NCI-H1930 (cell line): Measurements from ENCODE around the gene MYO1B.

Experiments used
- DNase-seq, 2 experiments: peaks; one replicate each; lab custom pipeline; 2025; lab: John Stamatoyannopoulos, UW

MYO1B gene

DNA sequence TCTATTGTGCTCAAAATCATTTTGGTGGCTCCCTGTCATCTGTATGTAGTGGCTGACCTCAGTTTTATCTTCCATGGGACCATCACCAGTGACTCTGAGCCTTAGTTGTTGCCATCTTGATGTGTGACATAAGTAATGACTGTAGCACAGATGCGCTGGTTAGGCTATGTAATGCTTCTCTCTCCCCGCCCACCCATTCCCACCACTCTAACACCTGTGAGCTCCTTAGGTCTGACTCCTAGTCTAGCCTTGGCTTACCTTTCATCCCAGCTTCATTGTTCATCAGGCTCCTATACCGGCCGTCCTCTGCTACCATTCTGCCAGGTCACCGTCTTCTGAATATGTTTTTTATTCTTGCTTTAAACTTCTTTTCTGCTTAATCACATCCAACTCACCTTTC lies 17.2 kb downstream of the MYO1B start:
- no peak for DNase-seq

DNA sequence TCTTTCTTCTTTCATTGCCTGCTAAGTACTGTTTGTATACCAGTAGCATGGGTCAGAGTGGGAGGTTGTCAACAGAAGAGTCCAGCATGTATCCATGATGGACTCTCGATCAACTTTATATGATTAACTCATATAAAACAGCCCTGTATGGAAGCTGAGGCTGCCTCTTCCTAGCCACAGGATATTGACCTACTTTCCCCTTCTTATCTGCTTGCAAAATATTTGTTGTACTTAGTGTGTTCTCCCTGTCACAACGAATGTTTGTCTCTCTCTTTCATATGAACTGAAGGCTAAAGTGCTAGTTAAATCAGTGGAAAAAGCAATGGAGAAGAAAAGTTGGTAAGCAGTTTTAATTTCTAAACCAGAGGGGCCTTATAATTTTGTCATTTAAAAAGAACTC lies 17.8 kb downstream of the MYO1B start:
- DNase-seq = no peak

DNA sequence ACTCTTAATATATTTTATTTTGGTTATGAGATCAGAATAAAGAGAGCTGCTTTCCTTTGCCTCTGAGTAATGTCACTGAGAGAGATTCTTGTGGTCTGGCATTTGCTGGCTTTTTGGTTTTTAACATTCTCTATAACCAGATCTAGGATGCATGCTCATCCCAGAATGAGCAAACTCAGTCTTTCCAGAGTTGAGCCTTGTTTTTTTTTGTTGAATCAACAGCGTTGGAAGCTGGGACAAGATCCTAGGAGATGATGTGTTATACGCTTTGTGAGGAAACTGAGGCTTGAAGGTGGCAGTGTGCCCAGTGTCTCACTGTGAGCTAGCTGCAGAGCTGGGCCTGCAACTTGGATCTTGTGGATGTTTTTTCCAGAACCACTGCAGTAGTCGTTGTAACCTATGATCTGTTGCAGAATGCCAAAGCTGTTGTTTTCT lies 19.5 kb downstream of the MYO1B start:
- DNase-seq = no peak

DNA sequence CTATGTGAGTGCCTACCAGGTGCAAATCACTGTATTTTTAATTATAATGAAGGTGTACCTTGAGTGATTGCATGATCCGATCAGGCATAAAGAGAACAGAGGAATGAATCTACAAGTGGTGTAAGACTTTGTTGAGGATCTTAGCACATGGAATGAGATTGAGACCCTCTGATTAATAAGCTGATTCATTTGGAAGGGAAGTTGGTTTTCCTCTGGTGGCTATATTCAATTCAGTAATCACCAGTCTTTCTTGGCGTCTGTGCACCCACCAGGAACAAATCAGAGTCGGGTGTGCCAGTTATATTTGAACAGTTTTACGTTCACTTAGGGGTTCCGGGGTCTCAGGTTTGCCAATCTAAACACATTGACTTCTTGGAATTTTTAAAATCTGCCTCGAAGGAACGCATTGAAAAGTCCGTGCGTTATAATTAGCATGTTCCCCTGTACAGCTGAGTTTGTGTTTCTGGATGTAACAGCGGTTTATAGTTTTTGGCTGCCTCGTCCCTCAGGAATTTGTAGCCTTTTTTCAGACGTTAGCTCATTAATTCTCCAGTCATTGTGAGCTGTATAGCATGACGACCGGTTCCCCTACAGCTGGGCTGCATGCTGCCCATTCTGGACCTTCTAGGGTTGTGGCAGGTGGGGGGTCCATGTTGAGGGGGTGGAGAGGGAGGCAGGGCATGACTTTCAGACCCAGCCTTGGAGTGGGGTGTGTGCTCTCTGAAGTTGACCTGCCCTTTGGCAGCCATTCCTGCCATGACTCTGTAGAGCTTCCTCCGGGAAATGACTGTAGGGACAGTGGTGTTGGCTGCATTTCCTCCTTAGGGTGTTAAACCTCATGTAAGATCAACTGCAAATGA lies 20.3 kb downstream of the MYO1B start:
- DNase-seq = no peak

DNA sequence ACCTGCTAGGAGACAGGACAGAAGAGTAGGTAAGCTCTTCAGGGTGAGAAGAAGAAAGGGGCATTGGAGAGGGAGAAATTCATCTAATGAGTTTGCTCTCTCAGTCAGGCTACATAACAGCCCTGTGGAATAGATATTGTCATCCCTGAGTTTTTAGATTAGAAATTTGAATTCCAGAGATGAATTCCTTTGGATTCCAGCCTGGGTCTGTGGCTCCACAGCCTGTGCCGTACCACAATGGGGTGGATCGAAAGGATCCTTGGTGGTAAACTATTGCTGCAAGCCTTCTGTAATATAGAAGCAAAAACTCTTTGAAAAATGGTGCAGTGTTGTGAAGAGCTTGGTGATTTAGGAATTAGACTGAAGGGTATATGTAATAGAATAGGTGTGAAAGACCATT lies 21.0 kb downstream of the MYO1B start:
- no peak for DNase-seq

DNA sequence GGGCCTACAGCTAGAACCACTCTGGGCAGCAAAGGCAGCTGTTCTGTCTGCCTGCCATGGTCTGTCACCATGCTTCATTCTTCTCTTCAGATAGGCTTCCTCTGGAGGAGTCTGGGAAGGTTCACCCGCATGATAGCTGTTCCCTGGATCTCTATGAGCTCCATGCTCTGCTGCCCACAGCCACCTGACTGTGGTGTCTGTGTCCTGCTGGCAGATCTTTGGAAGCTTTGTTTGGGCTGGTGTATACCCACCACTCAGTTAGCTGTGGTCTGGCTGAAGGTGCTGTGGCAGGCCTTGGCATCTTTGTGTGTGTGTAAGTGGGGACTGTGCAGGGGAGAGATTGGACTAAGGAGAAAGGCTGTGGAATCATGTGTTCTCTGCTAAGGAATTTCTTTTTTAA lies 23.4 kb downstream of the MYO1B start:
- no peak for DNase-seq

DNA sequence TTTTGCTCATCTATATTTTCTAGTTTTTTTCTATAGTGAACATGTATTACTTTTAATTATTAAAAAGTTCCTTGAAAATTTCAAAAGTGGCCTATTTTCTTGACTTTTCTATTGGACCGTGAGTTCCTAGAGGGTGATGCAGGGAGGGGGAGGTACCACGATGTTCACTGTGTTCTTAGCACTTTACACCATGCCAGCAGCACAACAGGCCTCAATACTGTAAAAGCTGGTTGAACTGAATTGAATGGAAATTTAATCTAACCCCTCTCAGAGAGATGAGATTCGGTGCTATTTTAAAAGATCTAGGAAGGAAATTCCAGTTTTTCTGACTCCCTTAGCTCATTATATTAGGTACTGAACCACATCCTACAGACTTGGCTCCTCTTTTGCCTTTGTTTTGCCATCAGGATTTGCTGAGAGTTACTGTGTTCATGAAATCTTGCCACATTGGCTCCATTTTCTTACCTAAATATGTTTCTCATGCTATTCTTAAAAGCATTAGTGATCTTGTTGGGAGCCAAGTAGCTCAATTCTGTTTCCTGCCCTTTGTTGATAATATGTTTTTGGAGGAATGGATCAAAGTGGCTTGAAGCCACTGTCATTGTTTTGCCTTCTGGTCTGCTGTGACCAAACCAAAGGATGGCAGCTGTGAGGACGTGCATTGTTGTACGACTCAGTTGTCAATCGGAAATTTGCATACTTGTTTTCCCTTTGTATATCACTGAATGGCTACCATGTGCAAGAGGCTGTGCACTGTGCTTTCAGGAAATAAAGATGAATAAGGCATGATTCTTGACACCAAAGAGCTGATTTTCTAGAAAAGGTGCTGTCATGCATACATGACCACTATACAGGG lies 25.3 kb downstream of the MYO1B start:
- DNase-seq = peak in 1 of 2 experiments; percentile 5

DNA sequence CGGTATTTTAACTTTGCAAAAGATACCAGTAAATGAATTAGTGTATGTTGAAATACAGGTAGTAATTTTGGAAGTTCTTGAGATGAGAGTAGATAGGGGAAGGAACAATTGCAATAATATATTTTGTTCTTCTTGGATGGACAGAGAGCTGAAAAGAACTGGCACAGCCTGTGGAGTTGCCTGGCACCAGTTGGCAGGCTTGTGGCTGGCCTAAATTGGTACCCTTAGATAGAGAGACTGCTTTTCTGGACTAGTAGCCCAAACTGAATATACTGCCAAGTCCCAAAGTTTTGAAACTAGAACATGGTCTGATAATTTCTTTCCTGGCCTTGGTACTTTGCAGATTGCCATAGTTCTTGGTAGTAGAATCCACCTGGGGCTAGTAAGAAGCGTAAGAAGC lies 26.9 kb downstream of the MYO1B start:
- no peak for DNase-seq

DNA sequence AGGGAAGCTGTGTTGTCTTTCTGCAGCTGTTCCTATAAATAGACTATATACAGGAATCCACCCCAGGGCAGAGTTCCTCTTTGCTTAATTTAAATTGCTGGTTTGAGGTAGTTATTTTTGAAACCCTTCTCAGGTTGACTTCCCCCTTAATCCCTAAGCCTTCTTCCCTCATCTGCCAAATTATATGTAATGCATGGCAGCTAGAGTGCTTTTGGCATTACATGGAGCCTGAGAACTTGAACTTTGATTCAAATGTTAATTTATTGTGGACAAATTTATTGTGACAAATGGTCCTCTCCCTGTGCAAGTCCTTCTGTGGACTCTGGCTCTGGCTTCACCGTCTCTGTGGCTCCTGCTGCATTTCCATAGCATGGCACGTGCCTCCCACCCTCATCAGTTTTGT lies 29.2 kb downstream of the MYO1B start:
- no peak for DNase-seq

DNA sequence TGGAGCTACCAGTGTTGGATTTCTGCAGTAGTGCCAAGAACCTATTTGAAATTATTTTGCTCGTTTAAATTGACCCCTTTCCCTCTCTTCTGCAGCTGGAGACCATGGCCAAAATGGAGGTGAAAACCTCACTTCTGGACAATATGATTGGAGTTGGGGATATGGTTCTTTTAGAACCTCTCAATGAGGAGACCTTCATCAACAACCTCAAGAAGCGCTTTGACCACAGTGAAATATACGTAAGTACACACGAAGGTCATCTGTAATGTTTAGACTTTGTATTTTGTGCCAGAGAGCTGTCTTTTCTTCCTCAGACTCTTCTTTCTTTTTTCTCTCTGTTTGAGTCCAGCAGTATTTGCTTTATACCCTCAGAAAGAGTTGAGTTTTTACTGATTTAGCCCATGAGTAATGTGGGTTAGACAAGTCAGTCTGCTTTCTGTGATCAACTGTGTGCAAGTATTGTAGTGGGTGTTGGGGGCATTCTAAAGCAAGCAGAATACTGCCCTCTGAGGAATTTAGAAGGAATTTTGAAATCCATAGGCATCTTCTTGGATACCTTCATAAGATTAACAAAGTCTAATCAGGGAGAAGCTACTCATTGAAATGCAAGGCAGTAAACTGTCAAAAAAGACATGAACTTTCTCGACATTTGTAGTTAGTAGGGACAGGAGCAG lies 31.7 kb downstream of the MYO1B start:
- no peak for DNase-seq

DNA sequence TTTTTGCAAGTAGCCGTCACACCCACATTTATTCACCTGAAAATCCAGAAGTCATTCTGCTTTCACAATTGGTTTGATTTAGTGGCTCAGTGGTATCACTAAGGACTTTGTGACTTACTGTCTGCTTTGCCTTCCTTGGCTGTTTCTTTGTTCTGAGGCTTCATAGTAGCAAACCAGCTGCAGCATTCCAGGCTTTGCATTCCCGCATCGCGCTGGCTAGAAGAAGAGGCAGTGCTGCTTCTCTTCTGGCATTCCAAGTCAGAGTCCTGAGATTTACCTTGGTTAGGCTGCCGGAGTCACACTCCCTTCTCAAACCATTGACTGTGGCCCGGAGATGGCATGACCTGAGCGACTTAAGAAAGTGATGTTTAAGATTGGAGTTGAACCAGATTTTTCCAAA lies 35.1 kb downstream of the MYO1B start:
- DNase-seq = no peak

DNA sequence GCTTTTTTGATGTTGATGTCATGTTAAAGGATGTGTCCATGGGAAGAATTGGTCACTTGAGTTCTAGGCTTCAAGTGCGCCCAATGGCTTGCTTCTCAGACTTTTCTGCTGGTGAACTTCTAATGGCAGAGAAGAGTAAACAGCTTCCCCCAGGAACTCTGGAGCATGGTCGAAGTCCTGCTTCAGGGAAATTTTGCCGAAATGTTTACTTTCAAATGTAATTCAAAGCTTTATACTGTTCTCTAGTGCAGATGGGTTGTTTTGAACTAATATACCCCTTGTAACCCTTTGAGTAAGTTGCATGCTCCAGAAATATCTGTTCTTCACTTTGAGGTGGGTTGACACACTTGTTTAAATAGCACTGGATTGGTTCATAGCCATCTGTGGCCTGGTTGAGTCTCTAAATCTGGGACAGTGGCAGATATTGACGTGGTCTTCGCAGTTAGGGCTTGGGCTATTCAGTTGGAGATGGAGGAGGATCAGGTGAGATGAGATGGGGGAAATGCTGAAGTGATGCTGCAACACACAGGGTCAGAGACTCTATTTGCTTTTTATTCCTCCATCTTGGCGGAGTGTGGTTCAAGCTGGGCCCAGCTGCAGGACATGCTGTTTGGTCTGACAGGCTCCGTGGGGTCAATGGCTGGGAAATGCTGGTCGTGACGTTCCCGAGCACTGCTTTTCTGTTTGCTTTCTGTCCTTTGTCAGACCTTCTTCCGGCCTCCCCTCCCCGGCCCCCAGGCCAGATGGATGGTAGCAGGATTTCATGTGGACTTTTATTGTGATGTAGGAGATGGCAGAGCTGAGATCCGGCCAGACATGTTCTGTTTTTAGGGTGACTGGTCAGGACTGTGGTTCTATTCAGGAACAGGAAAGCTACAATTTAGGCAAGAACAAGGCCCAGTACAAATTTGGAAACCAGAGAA lies 35.9 kb downstream of the MYO1B start:
- no peak for DNase-seq

DNA sequence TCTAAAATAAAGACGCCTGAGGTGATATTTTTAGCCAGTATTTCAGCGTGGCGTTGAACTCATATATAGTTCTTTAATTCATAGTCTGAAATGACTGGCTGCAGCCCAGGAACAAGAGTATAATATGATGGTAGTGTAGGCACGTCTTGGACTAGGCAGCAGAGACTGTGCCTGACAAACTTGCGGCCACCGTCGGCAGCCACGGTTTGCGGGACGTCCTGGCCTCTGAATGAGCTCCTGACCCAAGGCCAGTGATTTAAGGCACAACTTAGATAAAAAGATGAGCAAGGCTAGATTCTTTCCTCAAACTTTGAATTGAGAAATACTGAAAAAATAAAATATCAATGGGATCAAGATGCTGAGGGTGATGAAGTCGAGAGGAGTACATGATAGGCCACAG lies 40.0 kb downstream of the MYO1B start:
- no peak for DNase-seq

DNA sequence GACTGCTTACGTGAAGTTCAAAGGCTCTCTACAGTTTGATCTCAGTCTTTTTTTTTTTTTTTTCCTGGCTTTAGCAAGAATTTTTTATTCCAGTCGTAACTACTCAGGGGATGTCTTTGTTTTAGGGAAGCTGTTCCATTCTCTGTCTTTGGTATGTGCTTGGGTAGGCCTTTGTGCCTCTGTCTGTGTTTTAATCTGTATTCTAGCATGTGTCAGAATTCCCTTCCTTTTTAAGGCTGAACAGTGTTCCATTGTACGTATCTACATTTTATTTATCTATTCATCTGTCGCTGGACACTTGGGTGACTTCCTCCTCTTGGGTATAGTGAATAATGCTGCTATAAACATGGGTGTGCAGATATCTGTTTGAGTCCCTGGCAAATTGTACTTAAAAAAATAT lies 42.6 kb downstream of the MYO1B start:
- no peak for DNase-seq

DNA sequence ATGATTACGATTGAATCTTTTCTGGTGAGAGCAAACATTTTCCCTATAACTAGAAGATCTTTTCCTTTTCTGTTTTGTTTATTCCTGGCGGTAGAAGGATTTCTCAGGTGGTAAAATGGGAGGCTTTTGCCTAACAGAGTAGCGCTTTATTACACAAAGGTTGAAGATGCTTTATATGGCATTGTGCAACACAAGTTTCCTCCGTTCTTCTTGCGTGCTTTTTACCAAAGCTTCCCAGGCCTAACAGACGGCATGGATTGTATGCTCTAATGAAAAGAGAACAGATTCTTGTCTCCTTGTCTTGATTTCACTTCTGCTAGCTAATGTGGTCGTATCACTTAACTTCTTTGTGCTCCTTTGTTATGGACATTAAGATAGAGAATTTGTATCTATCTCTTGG lies 43.8 kb downstream of the MYO1B start:
- DNase-seq = no peak

DNA sequence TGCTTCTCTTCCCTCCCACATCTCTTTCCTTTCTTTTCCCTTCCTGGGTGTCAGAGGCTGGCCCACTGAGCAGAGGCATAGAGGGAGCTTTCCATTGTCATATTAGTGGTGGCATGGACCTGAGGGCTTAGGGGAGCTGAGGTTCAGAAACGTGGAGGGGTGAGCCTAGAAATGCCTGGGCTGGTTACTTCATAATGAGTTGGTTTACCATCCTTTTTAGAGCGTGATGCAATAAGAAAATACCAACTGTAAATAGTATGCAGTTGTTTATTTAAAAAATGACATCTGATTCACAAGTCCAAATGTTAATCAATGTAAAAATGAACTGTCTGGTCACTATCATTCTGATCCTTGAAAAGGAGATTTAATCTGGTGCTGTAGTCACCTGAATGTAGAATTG lies 46.3 kb downstream of the MYO1B start:
- no peak for DNase-seq

DNA sequence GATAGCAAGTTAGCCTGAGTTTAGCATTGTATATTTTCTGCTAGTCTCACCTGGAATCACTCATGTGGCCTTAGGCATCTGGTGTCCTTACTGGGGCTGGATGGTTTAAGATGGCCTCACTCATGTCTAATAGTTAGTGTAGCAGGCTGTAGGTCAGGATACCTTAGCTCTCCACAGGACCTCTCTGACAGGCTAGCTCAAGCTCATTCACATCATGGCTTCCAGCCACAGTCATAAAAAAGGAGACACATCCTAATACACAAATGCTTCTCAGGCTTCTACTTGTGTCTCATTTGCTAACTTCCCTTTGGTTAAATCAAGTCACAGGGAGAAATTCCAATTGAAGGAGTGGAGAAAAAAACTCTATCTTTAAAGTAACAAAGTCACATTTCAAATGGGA lies 47.7 kb downstream of the MYO1B start:
- no peak for DNase-seq

DNA sequence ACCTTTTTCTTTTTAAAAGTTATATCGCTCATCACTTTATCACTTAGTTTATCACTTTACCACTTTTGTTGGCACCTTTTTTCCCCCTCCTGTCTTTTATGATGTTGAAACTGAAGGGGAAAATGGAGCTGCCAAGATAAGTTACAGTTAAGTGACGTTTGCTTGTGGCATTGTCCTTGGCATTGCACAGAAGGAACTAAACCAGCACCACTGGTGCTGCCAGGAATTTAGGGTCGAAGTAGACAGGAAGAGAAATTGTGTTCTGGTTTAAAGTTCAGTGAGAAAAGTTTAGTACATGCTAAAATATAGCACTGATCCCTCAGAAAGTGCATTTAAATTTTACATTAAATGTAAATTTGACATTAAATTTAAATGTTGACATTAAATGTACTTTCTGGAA lies 49.9 kb downstream of the MYO1B start:
- no peak for DNase-seq

DNA sequence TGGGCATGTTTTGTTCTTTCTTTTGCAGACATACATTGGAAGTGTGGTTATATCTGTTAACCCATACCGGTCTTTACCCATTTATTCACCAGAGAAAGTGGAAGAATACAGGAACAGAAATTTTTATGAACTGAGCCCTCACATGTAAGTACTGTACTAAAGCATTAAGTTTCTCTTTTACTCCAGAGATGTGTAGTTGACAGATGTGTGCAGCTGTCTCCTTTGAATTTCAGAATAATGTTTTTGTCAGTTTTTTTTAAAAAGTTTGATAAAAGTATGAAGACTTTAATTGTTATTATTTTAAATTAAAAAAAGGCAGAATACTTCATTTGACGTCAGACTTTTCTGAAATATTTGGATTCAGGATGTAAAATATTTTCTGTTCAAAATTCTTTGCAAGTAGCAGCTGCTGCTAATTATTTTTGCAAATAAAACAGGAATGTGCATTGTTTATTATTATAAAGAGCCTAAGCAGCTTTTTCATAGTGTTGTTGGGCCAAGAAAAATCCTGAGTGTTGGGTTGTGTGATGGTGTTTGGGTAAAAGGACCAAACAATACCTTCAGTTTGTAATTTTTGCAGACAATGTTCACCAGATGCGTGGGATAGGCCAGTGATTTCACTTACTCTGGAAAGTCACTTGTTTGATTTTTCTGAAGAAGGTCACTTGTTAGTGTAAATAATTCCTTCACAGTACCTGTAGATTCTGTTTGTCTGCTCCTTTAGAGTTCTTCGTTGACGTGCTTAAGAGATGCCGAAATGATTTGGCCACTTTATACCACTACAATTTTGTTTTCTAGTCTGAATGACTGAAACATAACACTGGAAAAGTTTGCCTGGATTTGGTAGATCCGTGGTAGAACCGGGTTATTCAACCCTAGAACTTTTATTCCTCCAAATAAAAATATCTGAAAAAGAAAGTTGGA lies 51.1 kb downstream of the MYO1B start:
- no peak for DNase-seq

DNA sequence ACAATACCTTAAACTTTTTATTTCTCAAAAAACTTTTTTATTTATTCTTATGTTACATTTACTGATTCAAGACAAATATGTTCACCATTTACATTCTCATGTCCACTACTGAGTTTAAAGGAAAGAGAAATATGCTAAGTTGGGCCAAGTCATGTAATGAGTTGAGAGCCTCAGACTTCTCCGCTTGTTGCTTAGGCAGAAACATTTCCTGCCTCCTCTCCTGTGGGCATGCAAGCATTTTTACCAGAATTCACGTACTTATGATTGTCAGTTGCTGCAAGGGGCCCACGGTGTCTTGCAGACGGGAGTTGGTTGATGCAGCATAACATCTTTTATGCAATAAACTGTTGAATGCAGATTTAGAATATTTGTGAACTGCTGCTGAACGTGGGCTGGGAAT lies 51.8 kb downstream of the MYO1B start:
- DNase-seq = no peak

DNA sequence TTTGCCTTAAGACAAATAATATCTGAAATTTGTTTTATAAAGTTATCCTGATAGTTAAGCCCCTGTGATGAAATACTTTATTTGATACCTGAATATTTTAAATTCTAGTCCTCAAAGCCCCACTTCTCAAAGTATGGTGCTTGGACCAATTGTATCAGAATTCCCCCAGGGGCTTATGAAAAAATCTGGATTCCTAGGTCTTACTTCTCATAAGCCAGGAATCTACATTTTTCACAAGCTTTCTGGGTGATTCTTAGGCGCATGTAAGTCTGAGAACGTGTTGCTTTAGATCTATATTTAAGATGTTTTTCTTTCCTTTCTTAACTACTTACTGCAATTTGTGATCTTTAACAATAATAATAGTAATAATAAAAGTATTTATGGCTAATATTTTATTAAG lies 53.1 kb downstream of the MYO1B start:
- DNase-seq = no peak
